ENCODE data around the gene ALDH4A1.

The ALDH4A1 gene

GRCh38 chr1:18902523-18903290, at the start of gene ALDH4A1:
ALDH4A1 (minus strand) TSS chr1:18902555; CDS start chr1:18902523, 32 bp downstream.
- peak; percentile 83 for DNase-seq

DNA sequence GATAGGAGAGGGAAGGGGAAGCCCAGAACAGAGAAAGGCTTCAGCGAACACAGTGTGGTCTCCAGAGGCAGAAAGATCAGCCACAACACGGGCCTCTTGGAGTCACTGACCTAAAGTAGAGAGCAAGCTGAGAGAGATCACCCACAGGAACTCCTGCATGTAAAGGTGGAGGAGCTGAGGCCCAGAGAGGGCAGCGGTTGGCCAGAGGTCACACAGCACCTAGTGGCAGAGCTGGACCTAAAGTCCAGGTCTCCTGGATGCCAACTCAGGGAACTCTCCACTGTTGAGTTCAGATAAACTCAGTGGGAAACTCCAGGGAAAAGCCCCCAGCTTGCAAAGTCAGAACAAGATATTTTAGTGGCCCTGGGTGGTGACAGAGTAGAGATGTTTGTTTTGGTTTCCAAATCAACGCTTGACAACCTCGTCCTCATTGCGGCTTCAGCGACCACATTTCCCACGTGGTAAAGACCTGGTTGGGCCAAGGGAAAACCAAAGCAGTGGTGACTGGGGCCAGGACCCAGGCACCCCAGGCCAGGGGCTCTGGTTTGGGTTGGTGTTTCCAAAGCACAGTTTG, 49.5 kb upstream of the ALDH4A1 start:
- no peak for DNase-seq

DNA sequence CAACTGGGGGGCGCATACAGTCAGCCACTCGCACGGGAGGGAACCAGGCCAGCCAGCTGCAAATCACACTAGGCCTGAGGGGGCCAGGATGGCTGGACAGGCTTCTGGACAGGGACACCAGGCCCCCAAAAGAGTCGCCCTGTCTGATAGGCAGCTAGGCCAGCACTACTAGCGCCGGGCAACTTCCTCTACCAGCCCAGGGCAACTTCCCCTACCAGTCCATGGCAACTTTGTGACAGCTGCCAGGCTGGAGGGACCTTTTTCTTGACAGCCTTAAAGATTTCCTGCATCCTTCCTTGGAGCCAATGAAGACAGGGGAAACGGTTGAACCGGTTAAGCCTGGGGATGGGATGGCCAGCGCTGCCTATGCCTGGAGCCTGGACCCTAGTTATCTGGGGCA, 49.1 kb upstream of the ALDH4A1 start:
- no peak for DNase-seq

DNA sequence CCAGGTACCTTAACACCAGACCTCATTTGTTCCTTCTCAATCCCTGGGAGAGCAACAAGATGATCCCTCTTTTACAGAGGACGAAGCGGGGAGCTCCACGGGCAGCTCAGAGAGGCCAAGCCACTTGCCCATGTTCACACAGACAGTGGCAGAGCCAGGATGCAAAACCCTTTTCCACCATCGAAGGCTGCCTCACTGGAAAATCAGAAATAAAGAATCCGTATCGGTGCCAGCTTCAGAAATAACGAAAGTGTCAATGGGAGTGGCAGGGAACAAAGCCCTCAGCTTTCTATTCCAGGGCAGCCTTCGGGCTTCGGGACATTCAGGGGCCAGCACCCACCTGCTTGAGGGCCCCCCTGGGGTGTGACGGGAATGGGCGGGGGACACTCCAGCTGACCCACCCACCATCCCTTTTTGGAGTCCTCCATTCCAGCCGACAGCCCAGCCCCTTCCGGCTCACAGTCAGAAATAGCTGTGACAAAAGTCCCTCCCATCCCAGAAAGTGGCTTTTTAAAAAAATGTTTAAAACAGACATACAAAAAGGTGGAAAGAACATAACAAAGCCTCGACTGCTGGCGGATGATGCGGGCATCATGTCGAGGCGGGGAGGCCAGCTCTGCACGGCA, 48.2 kb upstream of the ALDH4A1 start:
- DNase-seq, result no peak

- DNase-seq, result no peak
Measured at GRCh38 chr1:18949686-18950400, 47.5 kb upstream of the ALDH4A1 start.

- DNase-seq, result no peak
Measured at GRCh38 chr1:18948913-18949685, 46.7 kb upstream of the ALDH4A1 start.

- no peak for DNase-seq
Measured at GRCh38 chr1:18948048-18948912, 45.9 kb upstream of the ALDH4A1 start.

GRCh38 chr1:18947570-18947969, 45.2 kb upstream of the ALDH4A1 start:
- DNase-seq, result no peak

DNA sequence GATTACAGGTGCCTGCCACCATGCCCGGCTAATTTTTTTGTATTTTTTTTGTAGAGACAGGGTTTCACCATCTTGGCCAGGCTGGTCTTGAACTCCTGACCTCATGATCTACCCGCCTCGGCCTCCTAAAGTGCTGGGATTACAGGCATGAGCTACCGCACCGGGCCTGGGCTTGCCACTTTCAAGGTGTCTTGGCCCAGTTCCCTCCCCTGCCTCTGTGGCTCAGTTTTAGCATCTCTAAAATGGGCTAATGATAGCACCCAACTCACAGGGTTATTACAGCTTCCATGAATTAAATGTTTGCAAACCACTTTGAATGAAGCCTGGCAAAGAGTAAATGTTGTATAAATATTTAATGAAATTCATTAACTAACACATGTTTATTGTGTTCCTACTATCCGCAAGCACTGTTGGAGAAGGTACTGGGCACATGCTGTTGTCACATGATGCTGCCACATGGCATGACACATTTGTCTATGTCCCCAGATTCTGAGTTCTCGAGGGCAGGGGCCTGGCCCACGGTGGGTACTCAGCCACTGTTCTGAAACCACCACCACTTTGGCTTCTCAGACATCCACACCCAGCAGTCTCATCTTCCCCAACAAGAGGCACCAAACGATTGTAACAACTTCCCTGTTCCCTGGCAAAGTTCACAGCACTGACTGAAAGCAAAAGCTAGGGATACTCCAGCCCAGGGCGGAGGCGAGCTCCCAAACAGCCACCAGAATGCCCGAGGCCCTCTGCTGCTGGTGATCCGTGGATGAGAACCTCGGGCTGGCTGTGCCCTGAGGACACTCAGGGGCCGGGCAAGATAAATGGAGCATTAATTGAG, 44.4 kb upstream of the ALDH4A1 start:
- DNase-seq, result no peak

GRCh38 chr1:18945401-18945849, 43.1 kb upstream of the ALDH4A1 start:
- no peak for DNase-seq

DNA sequence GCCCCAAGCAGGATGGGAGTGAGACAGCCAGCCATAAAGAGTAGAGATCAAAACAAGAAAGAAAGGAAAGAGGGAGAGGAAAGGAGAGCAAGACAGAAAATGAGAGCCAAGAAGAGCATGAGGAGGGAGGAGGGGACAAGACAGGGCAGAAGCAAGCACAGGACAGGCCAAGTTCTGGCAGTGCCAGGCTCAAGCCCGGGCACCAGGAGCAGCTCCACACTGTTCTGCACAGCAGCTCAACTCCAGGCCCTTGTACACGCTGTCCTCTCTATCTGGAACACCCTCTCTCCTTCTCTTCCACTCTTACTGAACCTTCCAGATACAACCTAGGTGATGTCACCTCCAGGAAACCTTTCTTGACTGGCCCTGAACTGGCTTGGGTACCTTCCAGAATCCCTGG, 42.5 kb upstream of the ALDH4A1 start:
- no peak for DNase-seq

GRCh38 chr1:18943914-18944572, 41.7 kb upstream of the ALDH4A1 start:
- no peak for DNase-seq

GRCh38 chr1:18943162-18943561, 40.8 kb upstream of the ALDH4A1 start:
- DNase-seq, result no peak

GRCh38 chr1:18942340-18942739, 40.0 kb upstream of the ALDH4A1 start:
- DNase-seq, result no peak

DNA sequence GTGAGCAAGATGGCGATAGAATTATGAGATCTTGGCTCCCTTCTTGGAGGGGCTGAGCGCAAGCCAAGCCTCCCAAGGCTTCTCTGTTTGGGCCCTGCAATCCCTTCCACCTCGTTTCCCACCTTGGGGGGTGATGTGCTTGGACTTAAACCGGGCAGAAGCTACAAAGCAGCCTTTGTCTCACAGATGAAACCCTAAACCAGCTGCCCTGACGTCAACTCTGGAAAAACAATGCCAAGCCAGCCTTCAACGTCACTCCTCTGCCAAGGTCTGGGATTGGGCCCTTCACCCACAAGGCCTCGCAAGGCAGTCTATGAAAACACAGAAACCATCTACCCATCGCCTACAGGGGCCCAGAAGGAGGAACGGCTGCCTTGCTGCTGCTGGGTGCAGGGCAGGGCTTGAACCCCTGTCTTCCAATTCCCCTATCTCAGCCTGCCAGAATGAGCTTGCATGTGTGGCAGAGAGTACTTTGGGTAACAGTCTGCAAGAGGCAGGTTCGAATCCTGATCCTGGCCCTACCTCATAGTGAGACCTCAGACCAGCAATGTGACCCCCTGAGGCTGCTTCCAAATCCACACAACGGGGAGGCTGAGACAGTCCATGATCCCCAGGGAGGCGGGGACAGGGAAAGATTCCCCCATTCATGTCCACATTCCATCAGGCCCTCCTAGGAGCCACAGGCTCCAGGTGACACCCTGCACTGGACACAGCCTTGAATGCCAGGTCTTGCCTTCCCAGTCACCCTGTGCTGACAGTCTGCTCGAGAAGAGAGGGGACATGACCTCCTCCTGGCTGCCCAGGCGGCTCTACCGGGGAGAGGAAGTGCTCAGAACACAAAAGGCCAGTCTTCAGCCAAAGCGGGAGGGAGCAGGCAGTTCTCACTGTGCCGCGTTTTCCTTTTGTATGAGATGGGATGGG, 39.1 kb upstream of the ALDH4A1 start:
- DNase-seq, result peak; percentile 38

DNA sequence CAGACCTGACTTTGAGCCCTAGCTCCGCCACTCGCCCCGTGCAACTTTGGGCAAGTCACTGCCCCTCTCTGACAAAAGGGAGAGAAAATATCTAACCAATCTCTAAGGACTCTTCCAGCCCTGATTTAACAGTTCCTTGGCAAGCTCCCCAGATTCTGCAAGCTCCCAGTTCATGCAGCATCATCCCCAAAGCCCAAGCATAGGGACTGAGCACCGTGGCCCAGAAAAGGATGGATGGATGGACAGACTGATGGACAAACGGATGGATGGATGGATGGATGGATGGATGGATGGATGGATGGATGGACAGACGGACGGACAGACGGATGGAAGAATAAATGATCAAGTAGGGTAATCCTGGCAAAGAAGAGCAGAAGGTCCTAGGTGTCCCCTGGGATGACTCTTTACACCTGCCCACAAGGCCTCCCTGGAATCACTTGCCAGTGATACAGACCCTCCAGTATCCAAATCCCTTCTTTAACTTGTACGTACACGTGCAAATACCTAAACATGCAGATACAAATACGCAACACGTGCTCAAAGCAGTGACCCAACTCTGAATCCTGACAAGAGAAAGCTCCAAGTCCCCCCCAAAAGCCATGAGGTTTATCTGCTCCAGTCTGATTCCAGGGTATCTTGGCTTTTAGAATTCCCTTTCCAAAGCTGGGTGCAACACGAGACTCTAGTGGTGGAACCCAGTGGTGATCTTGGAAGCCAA, 38.1 kb upstream of the ALDH4A1 start:
- DNase-seq, result no peak

GRCh38 chr1:18939398-18940302, 37.3 kb upstream of the ALDH4A1 start:
- DNase-seq, result no peak

Data from NCI-H1048 (cell line).